ENCODE data around the gene RNF166. TPM values are rescaled to one million over a fixed set of nuclear protein-coding genes. Genes with fewer than 3 reads are reported as not detected.

Gene RNF166
- total and polyA plus RNA-seq, 2 of the 13 experiments (the other 11 are each of a cell fraction or from before 2014, with no cell fraction given): 21.4 to 23.0 TPM

- TF ChIP-seq MTA3 (CRISPR knock-in tag; IDR thresholded peaks at IDR 0.05) (no peak), POLR2AphosphoS5 (IDR thresholded peaks at IDR 0.05; ENCODE audit: low read depth, low read length) (peak; percentile 90), ZNF850 (CRISPR knock-in tag; conservative IDR thresholded peaks at IDR 0.05) (no peak), RFXAP (CRISPR knock-in tag; IDR thresholded peaks at IDR 0.05; ENCODE audit: borderline replicate concordance) (peak; percentile 69), HDAC1 (CRISPR knock-in tag; IDR thresholded peaks at IDR 0.05) (no peak), ARID5B (CRISPR knock-in tag; IDR thresholded peaks at IDR 0.05) (no peak), SOX6 (IDR thresholded peaks at IDR 0.05) (no peak), SOX6 (CRISPR knock-in tag; IDR thresholded peaks at IDR 0.05) (no peak), ZNF446 (CRISPR knock-in tag; IDR thresholded peaks at IDR 0.05) (peak; percentile 93), ZNF318 (CRISPR knock-in tag; IDR thresholded peaks at IDR 0.05) (no peak)
- TF ChIP-seq, protein P1, sequence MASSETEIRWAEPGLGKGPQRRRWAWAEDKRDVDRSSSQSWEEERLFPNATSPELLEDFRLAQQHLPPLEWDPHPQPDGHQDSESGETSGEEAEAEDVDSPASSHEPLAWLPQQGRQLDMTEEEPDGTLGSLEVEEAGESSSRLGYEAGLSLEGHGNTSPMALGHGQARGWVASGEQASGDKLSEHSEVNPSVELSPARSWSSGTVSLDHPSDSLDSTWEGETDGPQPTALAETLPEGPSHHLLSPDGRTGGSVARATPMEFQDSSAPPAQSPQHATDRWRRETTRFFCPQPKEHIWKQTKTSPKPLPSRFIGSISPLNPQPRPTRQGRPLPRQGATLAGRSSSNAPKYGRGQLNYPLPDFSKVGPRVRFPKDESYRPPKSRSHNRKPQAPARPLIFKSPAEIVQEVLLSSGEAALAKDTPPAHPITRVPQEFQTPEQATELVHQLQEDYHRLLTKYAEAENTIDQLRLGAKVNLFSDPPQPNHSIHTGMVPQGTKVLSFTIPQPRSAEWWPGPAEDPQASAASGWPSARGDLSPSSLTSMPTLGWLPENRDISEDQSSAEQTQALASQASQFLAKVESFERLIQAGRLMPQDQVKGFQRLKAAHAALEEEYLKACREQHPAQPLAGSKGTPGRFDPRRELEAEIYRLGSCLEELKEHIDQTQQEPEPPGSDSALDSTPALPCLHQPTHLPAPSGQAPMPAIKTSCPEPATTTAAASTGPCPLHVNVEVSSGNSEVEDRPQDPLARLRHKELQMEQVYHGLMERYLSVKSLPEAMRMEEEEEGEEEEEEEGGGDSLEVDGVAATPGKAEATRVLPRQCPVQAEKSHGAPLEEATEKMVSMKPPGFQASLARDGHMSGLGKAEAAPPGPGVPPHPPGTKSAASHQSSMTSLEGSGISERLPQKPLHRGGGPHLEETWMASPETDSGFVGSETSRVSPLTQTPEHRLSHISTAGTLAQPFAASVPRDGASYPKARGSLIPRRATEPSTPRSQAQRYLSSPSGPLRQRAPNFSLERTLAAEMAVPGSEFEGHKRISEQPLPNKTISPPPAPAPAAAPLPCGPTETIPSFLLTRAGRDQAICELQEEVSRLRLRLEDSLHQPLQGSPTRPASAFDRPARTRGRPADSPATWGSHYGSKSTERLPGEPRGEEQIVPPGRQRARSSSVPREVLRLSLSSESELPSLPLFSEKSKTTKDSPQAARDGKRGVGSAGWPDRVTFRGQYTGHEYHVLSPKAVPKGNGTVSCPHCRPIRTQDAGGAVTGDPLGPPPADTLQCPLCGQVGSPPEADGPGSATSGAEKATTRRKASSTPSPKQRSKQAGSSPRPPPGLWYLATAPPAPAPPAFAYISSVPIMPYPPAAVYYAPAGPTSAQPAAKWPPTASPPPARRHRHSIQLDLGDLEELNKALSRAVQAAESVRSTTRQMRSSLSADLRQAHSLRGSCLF (CRISPR knock-in tag; IDR thresholded peaks at IDR 0.05; ENCODE audit: borderline replicate concordance): peak; percentile 63; the same call in 1 of the 2 replicates
Observed at GRCh38 chr16:88650749-88651275, 55.4 kb downstream of the RNF166 start, which contains the start of gene CYBA (continued).
